ENCODE results near the gene PI4KA. TPM values are rescaled to one million over a fixed set of nuclear protein-coding genes. Genes with fewer than 3 reads are reported as not detected.

PI4KA gene
- total RNA-seq, 8 experiments from 2014 or later, result 22.4 to 76.9 (median 36.2) TPM

- no peak for ATAC-seq (replicated peaks in 6 of 8)
- H3K4me1 ChIP-seq (replicated peaks in 1 of 2), result no peaks in the 10 kb centered on the region
- H3K27ac ChIP-seq, result peak overlapping the region in 1 of 2 donors; percentile 36
- in situ Hi-C loops (cut with MboI; ENCODE audit: low pct_unique_long_range_greater_than_20kb in 2 of 9, low sequenced_read_pairs in 9 of 9, unreplicated experiment in 9 of 9), result loop anchor here in 1 of 9 experiments (25.0 kb wide), 1 partner anchor 95 kb away; no protein-coding TSS in a partner anchor
- no peak overlapping the region for H3K4me3 ChIP-seq
- 80 to 100% (median 95%) methylated on average over 1 to 7 of the region's 12 CpGs for WGBS, 10 experiments
Observed at GRCh38 chr22:20792221-20792965, 66.2 kb downstream of the PI4KA start.

DNA sequence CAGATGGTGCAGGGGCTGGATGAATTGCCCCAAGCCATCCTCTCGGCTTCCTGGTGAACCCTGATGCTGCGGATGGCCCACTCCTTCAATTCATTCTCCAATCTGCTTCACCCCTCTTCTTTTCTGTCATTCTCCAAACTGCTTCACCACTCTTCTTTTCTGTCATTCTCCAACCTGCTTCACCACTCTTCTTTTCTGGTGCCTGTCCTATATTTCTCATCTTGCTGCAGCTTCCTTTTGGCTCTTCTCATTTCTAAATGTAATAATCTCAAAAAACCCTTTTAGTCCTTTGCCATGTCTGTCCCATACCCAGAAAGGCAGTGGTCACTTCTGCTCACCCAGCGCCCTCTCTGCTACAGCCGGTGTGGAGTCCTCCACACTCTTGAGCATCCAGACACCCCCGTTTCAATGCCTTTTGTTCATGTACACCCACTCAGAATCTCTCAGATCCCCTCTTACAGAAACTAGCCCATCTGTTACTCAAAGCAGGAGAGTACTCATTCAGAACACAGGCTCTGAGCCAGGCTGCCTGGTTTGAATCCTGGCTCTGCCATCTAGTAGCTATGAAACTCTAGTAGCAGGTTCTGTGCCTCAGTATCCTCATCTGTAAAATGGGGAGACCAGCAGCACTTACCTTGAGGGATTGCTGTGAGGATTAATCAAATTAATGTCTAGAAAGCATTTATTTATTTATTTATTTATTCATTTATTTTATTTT is 69.8 kb downstream of the PI4KA start:
- Histone ChIP-seq H3K4me3 (no peak overlapping the region), H3K27ac (no peak overlapping the region), H3K4me1 (replicated peaks in 1 of 2) (no peaks in the 10 kb centered on the region)
- 69 to 100% (median 84%) methylated on average over 1 to 5 of the region's 5 CpGs; no CpG with 5 or more reads in 2 of the 10 experiments for WGBS, 10 experiments
- no peak for ATAC-seq (replicated peaks in 6 of 8)
- in situ Hi-C loops (cut with MboI; ENCODE audit: low pct_unique_long_range_greater_than_20kb in 2 of 9, low sequenced_read_pairs in 9 of 9, unreplicated experiment in 9 of 9), result loop anchor here in 1 of 9 experiments (25.0 kb wide), 1 partner anchor 99 kb away; no protein-coding TSS in a partner anchor

GRCh38 chr22:20787746-20788626 is 70.6 kb downstream of the PI4KA start:
- peak in 3 of 8 experiments; percentile 32 to 46 (median 38) for ATAC-seq (replicated peaks in 6 of 8)
- 94 to 100% (median 100%) methylated on average over 2 to 3 of the region's 4 CpGs; no CpG with 5 or more reads in 5 of the 10 experiments for WGBS, 10 experiments
- Histone ChIP-seq H3K4me3 (no peak overlapping the region), H3K4me1 (replicated peaks in 1 of 2) (no peaks in the 10 kb centered on the region), H3K27ac (no peak overlapping the region)
- in situ Hi-C loops (cut with MboI; ENCODE audit: low pct_unique_long_range_greater_than_20kb in 2 of 9, low sequenced_read_pairs in 9 of 9, unreplicated experiment in 9 of 9), result loop anchor here in 1 of 9 experiments (25.0 kb wide), 1 partner anchor 99 kb away; no protein-coding TSS in a partner anchor

DNA sequence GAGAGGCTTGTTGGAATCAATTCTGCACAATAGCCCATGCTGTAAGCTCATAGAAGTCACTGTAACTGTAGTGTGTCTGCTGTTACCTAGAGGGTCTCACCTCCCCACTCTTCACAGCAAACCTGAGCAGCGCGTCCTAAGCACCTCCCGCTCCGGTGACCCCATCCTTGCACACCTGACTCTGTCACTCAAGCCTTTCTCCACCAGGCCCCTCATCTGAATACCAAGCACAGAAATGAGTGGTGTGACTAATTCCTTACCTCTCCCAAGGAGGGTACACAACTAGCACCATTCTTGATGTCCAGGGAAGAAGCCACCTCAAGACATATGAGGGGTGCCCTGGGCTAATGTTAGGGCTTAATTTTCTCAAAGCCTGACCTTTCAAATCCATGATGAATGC is 71.4 kb downstream of the PI4KA start:
- H3K27ac ChIP-seq, result no peak overlapping the region
- in situ Hi-C loops (cut with MboI; ENCODE audit: low pct_unique_long_range_greater_than_20kb in 2 of 9, low sequenced_read_pairs in 9 of 9, unreplicated experiment in 9 of 9), result loop anchor here in 1 of 9 experiments (25.0 kb wide), 1 partner anchor 100 kb away; no protein-coding TSS in a partner anchor
- 95 to 100% methylated on average over 4 of the region's 4 CpGs; no CpG with 5 or more reads in 8 of the 10 experiments for WGBS, 10 experiments
- H3K4me1 ChIP-seq (replicated peaks in 1 of 2), result no peaks in the 10 kb centered on the region
- no peak for ATAC-seq (replicated peaks in 6 of 8)
- H3K4me3 ChIP-seq, result no peak overlapping the region

- no peak for ATAC-seq (replicated peaks in 6 of 8)
- H3K4me3 ChIP-seq, result no peak overlapping the region
- H3K27ac ChIP-seq, result peak overlapping the region in 1 of 2 donors; percentile 26
- in situ Hi-C loops (cut with MboI; ENCODE audit: low pct_unique_long_range_greater_than_20kb in 2 of 9, low sequenced_read_pairs in 9 of 9, unreplicated experiment in 9 of 9), result loop anchor here in 1 of 9 experiments (25.0 kb wide), 1 partner anchor 101 kb away; no protein-coding TSS in a partner anchor
- WGBS, 10 experiments, result 71 to 100% (median 90%) methylated on average over 2 to 6 of the region's 10 CpGs; no CpG with 5 or more reads in 4 of the 10 experiments
- H3K4me1 ChIP-seq (replicated peaks in 1 of 2), result no peaks in the 10 kb centered on the region
Observed at GRCh38 chr22:20786536-20786979, 72.1 kb downstream of the PI4KA start.

GRCh38 chr22:20786048-20786447 is 72.6 kb downstream of the PI4KA start:
- no peak for ATAC-seq (replicated peaks in 6 of 8)
- in situ Hi-C loops (cut with MboI; ENCODE audit: low pct_unique_long_range_greater_than_20kb in 2 of 9, low sequenced_read_pairs in 9 of 9, unreplicated experiment in 9 of 9), result loop anchor here in 1 of 9 experiments (25.0 kb wide), 1 partner anchor 101 kb away; no protein-coding TSS in a partner anchor
- Histone ChIP-seq H3K4me1 (replicated peaks in 1 of 2) (no peaks in the 10 kb centered on the region), H3K27ac (peak overlapping the region in 1 of 2 donors; percentile 26), H3K4me3 (no peak overlapping the region)
- 75 to 86% methylated on average over 1 to 2 of the region's 8 CpGs; no CpG with 5 or more reads in 8 of the 10 experiments for WGBS, 10 experiments

DNA sequence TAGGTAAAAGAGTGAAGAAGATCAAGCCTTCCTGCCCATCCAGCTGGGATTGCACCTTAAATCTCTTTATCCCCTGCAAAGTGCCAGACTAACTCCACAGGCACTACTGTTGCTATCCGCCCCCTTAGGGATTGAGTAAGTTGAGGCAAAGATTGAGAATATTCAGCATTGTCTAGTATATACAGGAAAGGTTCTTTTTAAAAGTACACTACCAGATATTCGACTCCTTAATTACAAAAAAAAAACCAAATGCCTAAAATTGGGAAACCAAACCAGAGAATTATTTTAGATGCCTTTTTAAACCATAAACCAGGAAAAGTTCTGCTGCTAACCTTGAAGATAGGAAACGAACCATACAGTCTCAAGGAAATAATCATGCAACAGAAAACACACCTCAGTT is 73.2 kb downstream of the PI4KA start:
- H3K4me3 ChIP-seq, result no peak overlapping the region
- in situ Hi-C loops (cut with MboI; ENCODE audit: low pct_unique_long_range_greater_than_20kb in 2 of 9, low sequenced_read_pairs in 9 of 9, unreplicated experiment in 9 of 9), result loop anchor here in 1 of 9 experiments (25.0 kb wide), 1 partner anchor 102 kb away; no protein-coding TSS in a partner anchor
- 57 to 95% (median 79%) methylated on average over 1 to 3 of the region's 3 CpGs; no CpG with 5 or more reads in 2 of the 10 experiments for WGBS, 10 experiments
- no peak for ATAC-seq (replicated peaks in 6 of 8)
- no peak overlapping the region for H3K27ac ChIP-seq
- no peaks in the 10 kb centered on the region for H3K4me1 ChIP-seq (replicated peaks in 1 of 2)

GRCh38 chr22:20783844-20784723 is 74.5 kb downstream of the PI4KA start:
- Histone ChIP-seq H3K4me3 (no peak overlapping the region), H3K27ac (peak overlapping the region in 1 of 2 donors; percentile 24), H3K4me1 (replicated peaks in 1 of 2) (no peaks in the 10 kb centered on the region)
- peak in 5 of 8 experiments; percentile 47 to 93 (median 75) for ATAC-seq (replicated peaks in 6 of 8)
- WGBS, 10 experiments, result 38 to 94% (median 62%) methylated on average over 1 to 10 of the region's 14 CpGs; no CpG with 5 or more reads in 2 of the 10 experiments
- in situ Hi-C loops (cut with MboI; ENCODE audit: low pct_unique_long_range_greater_than_20kb in 2 of 9, low sequenced_read_pairs in 9 of 9, unreplicated experiment in 9 of 9), result loop anchor here in 1 of 9 experiments (25.0 kb wide), 1 partner anchor 103 kb away; no protein-coding TSS in a partner anchor

DNA sequence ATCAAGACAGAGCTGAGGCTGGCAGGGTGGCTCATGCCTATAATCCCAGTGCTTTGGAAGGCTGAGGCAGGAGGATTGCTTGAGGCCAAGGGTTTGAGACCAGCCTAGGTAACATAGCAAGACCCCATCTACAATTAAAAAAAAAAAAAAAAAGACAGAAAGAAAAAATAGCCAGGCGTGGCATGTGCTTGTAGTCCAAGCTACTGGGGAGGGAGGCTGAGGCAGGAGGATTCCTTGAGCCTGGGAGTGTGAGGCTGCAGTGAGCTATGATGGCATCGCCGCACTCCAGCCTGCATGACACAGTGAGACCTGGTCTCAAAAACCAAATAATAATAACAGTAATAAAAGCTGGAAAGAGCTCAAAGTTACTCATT is 75.3 kb downstream of the PI4KA start:
- no peak for ATAC-seq (replicated peaks in 6 of 8)
- in situ Hi-C loops (cut with MboI; ENCODE audit: low pct_unique_long_range_greater_than_20kb in 2 of 9, low sequenced_read_pairs in 9 of 9, unreplicated experiment in 9 of 9), result loop anchor here in 1 of 9 experiments (25.0 kb wide), 1 partner anchor 104 kb away; no protein-coding TSS in a partner anchor
- WGBS, 10 experiments, result 67 to 100% (median 95%) methylated on average over 1 to 3 of the region's 3 CpGs; no CpG with 5 or more reads in 2 of the 10 experiments
- peak overlapping the region in 1 of 2 donors; percentile 24 for H3K27ac ChIP-seq
- H3K4me3 ChIP-seq, result no peak overlapping the region
- H3K4me1 ChIP-seq (replicated peaks in 1 of 2), result no peaks in the 10 kb centered on the region

DNA sequence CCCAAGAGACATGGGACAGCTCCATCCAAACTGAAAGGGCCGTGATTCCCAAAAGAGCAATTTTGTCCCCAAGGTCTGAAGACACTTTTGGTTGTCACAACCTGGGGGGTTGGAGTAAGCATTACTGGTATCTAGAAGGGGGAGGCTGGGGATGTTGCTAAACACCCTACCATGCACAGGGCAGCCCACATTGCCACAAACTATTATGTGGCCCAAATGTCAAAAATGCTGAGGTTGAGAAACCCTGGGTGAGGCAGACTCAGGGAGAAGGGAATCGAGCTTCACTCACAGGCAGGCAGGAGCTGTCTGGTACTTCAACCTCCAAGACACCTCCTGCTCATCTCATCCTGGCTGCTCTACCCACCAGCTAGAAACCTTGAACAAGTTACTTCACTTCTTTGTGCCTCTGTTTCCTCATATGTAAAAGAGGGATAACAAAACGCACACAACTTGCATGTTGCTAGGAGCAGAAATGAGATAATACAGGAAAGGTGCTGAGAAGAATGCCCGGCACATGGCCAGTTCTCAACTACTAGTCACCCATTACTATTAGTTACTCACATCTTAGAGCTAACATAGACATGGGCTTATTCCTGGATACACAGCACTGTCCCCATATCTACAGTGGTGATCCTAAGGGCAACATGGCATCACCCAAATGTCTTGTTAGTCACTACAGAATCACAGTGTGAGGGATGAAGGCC is 75.9 kb downstream of the PI4KA start:
- ATAC-seq (replicated peaks in 6 of 8), result no peak
- H3K4me3 ChIP-seq, result no peak overlapping the region
- H3K27ac ChIP-seq, result no peak overlapping the region
- 81 to 100% (median 100%) methylated on average over 1 to 3 of the region's 4 CpGs; no CpG with 5 or more reads in 3 of the 10 experiments for WGBS, 10 experiments
- no peaks in the 10 kb centered on the region for H3K4me1 ChIP-seq (replicated peaks in 1 of 2)
- in situ Hi-C loops (cut with MboI; ENCODE audit: low pct_unique_long_range_greater_than_20kb in 2 of 9, low sequenced_read_pairs in 9 of 9, unreplicated experiment in 9 of 9), result loop anchor here in 1 of 9 experiments (25.0 kb wide), 1 partner anchor 105 kb away; no protein-coding TSS in a partner anchor

DNA sequence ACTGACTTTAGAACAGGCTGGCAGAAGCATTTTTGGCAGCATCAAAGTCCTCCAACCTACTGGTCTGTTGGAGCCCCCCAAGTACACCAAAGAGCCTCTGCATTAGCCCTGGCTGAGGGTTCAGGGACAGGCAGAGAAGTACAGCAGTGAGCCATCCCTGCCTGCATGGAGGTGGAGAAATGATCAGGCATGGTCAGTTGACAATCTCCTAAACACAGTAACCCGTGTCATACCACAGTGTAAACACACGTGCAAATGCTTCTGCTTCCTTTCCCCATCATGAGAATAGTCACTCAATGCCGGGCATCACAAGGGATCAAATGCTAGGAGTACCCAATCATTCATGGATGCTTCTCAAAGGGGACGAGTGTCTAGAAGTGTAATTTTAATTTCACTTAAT is 76.5 kb downstream of the PI4KA start:
- ATAC-seq (replicated peaks in 6 of 8), result no peak
- in situ Hi-C loops (cut with MboI; ENCODE audit: low pct_unique_long_range_greater_than_20kb in 2 of 9, low sequenced_read_pairs in 9 of 9, unreplicated experiment in 9 of 9), result loop anchor here in 1 of 9 experiments (25.0 kb wide), 1 partner anchor 105 kb away; no protein-coding TSS in a partner anchor
- WGBS, 10 experiments, result 72 to 100% (median 90%) methylated on average over 2 to 4 of the region's 4 CpGs; no CpG with 5 or more reads in 1 of the 10 experiments
- H3K4me1 ChIP-seq (replicated peaks in 1 of 2), result no peaks in the 10 kb centered on the region
- H3K4me3 ChIP-seq, result no peak overlapping the region
- no peak overlapping the region for H3K27ac ChIP-seq
